Fibroblast of skin of back (primary cell): ENCODE data around the gene PDK4.
"Not testable (repeated sequence)": the region's sequence is repeated elsewhere in the genome, so short reads cannot be mapped to it uniquely, and the experiment has no call there.

Source experiments
- DNase-seq: peaks from one replicate; pipeline ENCODE4 v3.0.0-alpha.2; 2013

PDK4 gene

DNA sequence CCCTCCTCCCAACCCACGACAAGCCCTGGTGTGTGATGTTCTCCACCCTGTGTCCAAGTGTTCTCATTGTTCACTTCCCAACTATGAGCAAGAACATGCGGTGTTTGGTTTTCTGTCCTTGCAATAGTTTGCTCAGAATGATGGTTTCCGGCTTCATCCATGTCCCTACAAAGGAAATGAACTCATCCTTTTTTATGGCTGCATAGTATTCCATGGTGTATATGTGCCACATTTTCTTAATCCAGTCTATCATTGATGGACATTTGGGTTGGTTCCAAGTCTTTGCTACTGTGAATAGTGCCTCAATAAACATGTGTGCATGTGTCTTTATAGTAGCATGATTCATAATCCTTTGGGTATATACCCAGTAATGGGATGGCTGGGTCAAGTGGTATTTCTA, 8.5 kb upstream of the PDK4 start:
- DNase-seq, result not testable (repeated sequence)

DNA sequence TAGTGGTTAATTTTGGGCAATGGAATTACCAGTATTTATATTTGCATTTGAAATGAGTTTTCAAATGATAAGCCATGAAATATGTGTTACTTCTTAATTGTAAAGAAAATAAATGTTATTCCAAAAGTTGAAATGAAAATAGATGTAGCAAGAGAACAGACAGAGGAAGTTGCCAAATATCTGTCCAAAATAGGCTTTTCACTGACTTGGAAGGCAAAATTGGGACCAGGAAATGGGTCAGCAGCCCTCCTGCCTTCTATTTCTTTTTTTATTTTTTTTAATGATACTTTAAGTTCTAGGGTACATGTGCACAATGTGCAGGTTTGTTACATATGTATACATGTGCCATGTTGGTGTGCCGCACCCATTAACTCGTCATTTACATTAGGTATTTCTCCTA, 8.1 kb upstream of the PDK4 start:
- DNase-seq, result not testable (repeated sequence)

DNA sequence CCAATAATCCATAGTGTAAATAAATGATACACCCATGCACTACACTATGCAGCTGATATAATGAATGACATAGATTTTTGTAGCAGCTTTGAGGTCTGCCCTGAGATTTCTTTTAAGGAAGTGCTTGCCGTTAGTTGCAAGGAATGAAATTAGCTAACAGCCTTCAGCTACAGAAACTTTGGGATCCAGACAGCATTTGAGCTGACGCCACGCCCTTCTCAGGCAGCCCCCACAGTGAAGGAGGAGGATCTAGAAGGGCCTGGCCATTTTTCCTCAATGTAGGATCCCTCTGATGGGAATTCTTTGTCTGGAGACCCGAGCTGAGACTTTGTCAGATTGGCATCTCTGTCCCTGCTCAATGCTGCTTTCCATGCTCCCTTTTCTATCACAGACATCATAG, 6.1 kb upstream of the PDK4 start:
- no peak for DNase-seq

DNA sequence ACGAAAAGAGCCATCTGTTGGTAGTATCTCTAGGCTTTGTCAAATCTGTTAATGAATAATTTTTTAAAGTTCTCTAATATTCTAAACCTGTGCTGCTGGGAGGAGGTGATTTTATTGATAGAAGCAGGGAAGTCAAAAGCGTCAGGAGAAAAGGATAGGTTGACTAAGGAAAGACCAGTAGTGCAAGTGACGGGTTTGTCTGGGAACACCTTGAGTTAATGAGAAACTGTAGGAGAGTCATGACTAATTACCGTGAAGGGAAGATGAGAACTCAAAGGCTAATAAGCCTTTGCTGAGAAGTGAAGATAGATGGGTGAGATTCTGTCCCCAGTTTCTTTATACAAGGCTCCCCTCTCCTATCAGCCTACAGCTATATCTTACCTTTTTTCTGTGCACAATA, 5.0 kb upstream of the PDK4 start:
- no peak for DNase-seq

DNA sequence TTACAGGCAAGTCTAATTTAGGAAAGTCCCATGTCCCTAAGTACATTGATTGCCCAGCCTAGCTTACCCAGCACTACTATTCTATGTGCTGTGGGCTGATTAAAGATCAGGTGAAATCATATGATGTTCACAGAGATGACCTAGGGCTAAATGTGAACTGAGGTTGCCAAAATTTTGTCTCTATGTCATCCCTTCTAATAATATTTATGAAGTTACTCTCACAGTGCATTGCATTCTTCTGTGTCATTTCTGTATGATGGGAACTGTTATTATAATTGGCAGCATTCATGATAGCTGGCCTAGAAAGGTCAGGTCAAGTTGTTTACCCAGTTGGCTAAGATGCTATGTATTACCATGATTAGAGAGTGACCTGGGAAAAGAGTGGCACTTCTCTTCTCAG, 2.8 kb upstream of the PDK4 start:
- peak; percentile 11 for DNase-seq

DNA sequence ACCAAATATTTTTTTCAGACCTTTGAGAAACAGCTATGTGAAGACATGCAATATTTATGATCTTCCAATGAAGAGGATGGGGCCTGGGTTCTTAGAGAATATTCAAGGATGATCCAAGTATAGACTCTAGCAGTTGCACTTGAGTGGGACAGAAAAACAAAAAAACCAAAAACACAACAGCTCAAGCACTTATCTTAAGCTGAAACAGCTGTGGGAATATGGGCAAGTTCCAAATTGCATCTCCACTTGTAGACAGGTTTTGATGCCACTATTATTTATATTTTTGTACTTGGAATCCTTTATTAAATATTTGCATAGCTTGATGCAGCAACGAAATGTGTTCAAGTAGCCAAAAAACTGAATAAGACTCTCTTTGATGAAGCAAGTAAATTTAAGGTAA, 2.2 kb upstream of the PDK4 start:
- DNase-seq, result no peak

DNA sequence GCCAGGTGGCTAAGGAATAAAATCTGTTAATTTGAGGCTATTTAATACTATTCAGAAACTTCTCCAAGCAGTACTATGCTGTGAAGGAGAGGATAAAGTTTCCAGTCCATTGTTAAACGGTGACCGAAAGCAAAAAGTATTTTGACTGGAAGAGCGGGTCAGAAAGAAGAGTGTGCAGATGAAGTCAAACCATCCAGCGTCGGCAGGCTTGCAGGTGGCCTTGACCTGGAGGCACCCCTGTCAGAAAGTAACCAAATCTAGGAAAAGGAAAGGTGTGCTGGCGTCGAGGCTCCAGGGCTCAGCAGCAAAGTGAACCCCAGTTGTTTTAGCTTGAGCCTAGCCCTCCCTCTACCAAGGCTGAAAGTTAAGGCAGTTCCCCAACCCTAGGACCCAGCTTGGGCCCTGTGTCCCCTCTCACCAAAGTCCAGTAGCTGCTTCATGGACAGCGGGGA, 544 bp downstream of the PDK4 start:
- DNase-seq, result no peak

DNA sequence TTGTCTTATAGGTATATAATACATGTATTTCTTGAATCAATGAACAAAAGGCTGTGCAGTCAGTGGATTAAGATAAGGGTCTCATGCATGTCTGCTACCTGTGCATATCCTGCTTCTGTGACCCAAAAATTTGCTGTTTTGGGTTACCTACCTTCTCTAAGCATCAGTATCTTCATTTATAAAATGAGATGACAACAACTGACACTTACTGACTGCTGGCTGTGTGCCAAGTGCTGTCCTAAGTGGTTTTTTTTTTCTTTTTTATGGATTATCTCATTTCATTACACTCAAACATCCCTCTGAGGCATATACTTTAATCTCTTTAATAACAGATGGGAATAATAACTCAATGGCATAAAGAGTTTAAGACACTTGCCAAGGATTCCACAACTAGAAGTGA, 2.1 kb downstream of the PDK4 start:
- DNase-seq, result no peak

DNA sequence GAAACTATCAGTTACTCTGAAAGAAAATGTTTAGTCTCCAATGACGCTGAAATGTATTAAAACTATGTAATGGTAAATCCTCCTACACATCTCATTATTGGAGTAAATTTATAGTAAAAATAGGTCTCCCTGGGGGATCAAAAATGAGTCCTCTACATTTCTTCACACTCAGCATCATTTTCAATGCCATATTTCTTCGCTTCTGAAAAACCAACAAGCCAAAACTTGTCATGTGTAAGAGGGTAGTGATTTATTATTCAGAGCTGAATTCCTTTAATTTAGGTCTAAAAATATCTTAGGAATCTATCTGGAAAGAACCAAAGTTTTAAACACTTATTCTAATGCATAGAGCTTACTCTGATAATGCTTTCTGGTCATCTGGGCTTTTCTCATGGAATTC, 3.0 kb downstream of the PDK4 start:
- DNase-seq, result peak; percentile 7

DNA sequence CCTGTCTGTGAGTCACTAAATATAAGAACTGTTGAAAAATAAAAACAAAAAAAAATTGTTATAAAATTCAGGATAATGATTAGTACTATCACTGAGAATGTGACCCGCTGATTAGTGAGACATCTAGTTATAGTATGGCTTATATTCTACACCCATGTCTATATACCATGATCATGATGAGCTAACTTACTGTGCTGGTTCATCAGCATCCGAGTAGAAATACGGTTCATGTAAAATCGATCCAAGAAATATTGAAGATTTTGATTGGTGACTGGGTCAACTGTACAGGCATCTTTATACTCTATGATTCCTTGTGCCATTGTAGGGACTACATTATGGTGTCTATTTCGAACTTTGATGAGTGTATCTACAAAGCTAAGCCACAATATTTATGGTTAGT, 3.7 kb downstream of the PDK4 start:
- DNase-seq, result no peak

DNA sequence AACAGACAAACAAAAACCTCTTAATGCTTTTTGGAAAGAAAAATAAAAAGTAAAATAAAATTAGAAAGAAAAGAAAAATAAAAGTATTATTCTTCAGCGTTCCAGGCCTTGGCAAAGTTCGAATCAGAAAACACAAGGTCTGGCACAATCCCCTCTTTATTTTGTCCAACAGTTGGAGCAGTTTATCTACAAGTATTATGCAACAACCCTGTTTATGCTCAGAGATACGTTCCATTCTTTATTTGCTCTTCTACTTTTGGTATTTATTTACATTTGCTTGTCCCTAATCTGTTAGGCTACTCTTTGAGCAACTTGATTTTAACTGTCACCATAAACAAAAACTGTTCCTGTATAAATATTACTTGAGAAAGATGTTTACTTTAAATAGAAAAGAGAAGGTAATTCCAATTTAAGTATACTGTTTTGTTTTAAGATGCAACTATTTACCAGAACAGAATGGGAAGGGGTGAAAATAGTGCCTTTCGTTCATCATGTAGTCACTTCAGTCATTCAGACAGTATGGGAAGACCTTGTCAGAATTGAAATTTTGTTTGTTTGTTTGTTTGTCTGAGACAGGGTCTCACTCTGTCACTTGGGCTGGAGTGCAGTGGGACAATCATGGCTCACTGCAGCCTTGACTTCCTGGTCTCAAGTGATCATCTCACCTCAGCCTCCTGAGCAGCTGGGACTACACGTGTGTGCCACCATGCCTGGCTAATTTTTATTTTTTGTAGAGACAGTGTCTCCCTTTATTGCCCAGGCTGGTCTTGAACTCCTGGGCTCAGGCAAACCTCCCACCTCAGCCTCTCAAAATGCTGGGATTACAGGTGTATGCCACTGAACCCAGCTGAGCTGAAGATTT, 5.7 kb downstream of the PDK4 start:
- DNase-seq, result no peak

DNA sequence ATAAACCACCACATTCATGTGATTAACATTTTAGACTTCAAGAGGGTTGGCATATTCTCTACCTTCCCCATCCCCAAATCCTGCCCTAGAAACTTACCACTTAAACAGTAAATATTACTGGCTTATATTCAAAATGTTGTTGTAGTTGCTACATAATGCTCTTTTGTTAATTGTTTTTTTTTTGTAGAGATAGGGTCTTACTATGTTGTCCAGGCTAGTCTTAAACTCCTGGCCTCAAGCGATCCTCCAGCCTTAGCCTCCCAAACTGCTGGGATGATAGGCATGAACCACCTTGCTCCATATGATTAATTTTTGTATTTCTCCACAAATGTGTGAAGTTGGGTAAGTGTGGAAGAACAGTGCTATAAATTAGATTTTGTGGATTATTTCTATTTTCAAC, 6.5 kb downstream of the PDK4 start:
- DNase-seq, result no peak

DNA sequence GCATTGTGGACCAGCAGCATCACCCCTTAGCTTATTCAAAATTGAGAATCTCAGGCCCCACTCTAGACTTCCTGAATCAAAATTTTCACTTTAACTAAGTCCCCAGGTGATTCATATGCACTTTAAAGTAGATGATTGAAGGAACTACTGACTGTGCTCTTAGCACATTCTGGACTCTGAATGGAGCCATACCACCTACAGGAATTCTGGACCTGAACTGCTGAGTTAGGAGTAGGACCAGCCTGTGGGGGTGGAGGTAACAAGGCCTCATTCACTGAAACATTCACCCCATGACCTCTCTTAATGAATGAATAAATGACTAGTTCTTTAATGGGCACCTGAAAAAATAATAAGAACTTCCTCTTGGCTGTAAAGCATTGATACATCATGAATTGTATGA, 7.3 kb downstream of the PDK4 start:
- no peak for DNase-seq

DNA sequence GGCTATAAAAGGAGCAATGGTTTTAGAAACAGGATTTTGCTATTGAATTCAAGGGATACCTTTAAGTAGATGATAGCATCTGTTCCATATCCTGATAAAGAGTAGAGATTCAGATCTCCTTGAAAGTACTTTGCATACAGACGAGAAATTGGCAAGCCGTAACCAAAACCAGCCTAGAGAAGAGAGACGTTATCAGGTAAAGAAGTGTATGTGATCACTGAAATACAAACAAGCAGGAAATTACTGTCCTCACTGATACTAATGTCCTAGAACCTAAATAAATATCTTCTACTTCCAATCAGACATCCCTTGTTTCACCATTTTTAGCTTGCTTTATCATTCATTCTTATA, 9.4 kb downstream of the PDK4 start:
- DNase-seq, result no peak

DNA sequence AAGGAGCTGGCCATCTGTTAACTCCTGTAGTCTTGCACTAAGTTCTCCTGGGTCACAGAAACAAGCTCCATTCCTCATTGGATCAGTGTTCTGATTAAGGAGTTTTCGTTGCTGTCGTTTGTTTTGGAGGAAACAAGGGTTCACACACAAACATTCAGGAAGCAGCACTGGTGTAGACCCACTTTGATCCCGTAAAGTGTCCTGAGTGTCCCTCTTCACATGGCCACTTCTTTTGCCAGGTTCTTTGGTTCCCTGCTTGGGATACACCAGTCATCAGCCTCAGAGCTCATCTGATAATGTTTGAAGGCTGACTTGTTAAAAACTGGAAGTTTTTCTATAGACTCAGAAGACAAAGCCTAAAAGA, 10.9 kb downstream of the PDK4 start:
- DNase-seq, result no peak

DNA sequence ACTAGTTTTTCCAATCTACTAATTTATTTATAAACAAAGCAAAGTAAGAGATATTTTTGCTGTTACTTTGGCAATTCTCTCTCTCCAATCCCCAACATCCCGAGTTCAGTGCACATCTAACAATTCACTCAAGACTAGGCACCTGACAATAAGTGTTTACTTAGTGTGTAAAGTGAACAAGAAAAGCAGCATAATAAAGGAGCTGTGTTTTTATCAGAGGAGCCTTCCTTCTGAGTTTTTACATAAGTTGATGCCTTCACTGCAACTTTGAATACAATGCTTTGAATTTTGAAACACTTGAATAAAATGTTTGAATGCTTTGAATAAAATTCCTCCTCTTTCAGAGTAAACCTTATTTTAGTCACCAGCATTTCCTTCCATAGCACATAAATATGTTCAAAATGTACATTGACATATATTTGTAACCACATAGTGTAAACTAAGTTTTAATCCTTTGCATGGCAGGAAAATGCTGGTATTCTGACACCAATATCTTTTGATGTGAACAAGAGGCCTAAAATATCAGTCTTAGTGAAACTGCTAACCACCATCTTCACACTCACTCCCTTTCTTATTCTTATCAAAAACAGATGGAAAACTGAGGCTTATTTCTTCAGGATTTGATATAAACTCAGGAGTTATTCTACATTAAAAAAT, 11.4 kb downstream of the PDK4 start:
- DNase-seq, result no peak

DNA sequence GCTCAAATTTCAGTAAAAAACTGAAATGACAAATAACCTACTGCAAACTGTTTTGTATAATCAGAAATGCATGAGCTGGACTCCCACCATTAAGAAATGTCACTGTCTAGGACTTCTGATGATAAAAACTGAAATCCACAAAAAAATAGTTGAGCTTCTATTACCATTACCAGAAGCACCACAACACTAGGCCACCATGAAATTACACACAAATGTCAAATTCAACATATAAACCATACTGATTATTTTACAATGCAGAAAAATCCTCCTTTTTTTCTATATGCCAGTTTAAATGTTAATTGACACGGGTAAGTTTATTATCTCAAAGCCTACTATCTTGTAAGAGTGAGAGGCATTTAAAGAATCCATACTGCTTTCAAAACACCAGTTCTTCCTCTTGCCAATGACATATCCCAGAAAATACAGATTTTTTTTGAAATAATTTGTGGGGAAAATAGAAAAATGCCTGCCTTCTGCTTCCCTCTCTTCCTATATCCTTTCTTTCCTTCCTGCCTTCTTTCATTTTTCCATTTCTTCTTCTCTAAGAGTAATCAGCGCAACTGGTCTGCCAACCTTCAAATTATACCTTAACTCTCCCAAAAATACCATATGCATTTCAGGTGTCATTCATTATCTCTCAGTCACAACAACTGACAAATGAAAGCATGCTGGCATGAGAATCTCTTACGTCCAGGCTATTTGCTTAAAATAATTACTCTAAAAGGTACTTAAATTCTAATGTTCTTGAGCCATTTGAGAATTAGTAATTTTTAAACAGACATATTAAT, 12.3 kb downstream of the PDK4 start:
- no peak for DNase-seq

DNA sequence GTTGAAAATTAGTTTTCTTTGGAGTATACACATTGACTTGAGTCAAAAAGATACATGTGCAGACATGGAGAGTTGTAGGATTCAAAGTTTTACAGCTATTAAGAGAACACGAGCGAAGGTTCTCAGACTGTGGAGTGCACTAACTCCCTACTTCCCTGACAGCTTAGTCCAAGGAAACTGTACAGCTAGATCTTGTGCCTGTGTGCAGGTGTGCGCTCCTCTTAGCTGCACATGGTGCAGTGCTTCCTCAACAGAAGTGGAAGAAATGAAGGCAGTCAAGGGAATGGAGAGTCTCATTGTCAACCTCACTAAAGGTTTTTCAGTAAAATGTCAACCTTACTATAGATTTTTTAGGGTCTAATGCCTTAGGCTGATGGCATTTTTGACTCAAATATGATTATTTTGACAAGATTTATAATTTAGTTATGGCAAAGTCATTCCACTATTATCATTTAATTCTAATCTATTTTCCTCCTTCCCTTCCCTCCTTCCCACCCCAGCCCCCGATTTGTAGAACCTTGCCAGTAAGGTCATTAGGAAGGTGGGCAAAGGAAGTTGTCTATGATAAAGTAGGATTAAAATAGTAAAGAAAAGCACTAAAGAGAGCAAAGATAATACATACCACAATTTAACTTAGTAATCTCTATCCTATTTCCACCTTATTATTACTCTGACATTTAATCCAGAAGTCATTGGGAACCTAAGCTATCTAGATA, 13.6 kb downstream of the PDK4 start:
- DNase-seq, result no peak

DNA sequence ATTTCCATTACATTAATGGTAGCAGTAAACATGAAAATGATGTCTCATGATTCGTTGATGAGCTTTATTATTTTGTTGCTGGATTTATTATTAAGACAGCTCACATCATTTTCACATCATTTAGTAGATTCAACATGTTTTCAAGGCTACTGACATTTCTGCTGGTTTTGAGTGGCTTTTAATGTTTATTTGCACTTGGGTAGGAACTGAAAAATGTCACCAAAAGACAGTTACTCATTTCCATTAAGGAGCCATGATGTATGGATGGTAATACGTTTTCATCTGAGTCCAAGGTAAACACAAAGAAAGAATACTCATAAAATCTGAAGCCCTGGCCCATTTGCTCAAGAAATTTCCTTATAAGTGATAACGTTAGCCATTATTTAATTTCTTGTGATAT, 14.8 kb downstream of the PDK4 start:
- no peak for DNase-seq

DNA sequence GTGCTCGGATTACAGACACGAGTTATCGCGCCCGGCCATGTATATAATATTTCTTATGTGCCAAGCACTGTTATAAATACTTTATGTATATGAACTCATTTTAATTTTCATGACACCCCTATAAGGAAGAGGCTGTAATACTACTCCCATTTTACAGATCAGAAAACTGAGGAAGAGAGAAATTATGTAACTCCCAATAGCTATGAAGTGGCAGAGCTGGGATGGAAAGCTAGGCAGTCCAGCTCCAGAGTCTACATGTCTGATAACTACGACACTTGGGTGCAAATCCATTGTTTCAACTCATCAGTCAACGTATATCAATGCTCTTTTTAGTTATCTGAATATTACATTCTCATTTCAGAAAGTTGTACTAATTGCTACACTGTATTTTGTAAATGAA, 17.0 kb downstream of the PDK4 start:
- no peak for DNase-seq

DNA sequence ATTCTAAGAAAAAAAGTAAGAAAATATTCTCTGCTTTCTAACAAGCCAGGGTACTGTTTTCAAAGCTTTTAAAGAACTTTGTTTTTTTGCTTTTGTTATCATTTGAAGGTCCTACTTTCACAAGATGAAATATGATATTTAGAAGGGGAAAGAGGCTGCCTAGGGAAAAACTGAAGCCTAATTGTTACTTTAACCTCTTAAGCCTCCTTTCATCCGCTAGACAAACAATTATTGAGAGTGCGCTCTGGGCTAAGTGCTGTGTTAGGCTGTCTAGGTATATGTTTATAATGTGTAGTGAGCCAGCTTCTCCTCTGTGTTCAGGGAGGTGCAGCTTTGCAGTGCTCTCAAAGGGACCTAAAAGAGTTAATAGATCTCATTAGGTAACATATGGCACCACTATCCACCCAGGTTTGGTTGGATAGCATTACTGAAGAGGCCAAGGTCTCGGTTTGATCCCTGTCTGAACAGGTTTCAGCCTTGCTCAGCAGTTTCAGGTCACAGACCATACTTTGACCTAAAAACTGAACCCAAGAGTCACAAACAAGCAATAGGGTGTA, 17.9 kb downstream of the PDK4 start:
- DNase-seq, result no peak

DNA sequence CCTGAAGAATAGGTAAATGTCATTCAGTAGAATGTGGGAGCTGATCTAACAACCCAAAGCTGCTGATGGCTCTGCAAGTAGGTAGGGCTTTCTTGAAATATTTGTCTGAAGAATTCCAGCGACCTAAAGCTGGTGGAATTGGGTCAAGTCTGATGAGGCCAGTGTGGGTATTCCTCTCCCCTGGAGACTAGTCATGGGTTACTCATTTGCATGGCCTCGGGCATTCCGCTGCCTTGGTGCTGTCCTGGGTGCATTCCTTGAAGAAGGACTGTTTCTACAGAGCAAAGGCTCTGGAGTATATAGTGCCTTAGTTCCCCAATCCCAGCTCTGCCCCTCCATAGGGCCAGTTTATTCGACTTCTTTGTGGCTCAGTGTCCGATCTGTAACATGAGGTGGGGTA, 19.2 kb downstream of the PDK4 start:
- DNase-seq, result peak; percentile 9

DNA sequence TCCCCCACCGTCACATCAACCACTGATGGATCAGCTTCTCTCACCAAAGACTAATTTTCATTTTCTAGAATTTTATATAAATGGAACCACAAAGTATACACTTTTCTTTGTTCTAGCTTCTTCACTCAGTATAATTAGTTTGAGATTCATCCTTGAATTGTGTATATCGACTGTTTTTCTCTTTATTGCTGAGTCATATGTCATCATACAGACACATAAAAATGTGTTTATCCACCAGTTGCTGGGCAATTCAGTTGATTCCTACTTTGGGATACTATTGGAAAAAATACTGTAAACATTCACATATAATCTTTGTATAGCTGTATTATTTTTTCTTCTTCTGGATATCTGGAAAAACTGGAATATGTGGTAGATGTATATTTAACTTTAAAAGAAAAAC, 26.6 kb downstream of the PDK4 start:
- no peak for DNase-seq
